GM19023 (cell line): ENCODE results near the gene PDZK1IP1.
"Not testable (repeated sequence)": the region's sequence is repeated elsewhere in the genome, so short reads cannot be mapped to it uniquely, and the experiment has no call there.

Experiments
- ATAC-seq: cut with Tn5 transposase; IDR thresholded peaks from one replicate; pipeline ENCODE4 v1.9.1; 2021; ENCODE audit warnings: mild to moderate bottlenecking, moderate library complexity; ENCODE audit not compliant: unreplicated experiment

Gene PDZK1IP1

DNA sequence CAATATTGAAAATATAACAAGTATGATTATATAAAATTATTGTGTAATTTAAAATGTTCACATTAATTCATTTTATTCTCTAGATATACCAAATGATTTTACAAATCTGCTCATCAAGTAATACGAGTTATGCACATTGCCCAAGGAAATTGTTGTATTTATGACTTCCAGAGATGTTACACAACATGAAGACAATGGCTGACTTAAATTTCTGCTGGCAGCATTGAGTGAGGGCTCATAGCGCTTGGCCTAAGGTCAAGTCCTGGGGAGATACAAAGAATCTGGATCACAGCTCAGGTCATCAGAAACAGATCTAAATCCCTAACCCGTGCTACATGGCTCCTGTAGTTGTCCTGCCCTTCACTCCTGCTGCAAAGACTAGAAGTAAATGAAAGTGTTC, 49.5 kb downstream of the PDZK1IP1 start:
- ATAC-seq, result not testable (repeated sequence)

DNA sequence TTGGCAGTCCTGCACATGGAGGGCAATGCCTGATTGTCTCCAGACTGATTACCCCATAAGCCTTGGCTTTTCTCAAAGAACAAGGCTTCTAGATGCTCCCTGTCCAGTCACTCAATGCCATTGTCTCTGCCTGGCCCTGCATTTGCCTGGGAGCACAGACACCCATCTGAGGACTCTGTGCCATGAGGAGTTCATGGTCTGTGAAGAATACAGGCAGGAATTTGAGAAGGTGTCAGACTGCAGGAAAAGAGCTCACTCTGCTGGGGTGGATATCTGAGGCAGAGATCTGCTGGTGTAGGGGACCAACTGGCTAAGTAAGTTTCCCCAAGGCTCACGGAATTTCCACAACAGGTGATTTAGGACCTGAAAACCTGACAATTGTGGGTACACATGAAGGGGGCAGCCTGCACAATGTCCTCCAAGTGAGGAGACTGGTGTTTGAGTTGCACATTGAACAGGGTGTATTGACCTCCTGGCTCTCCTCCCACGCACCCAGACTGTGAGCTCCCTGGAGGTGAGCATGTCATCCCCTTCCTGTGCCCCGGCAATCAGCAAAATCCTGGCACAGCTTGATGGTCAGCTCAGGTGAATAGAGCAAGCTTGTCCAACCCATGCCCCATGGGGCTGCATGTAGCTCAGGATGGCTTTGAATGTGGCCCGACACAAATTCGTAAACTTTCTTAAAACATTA, 51.8 kb downstream of the PDZK1IP1 start:
- ATAC-seq, result no peak

- ATAC-seq, result no peak
Measured at GRCh38 chr1:47137198-47137597, 52.6 kb downstream of the PDZK1IP1 start, which contains the start of gene CYP4A22. Gene CYP4A22 (plus strand): TSS chr1:47137441. CDS start chr1:47137486, 45 bp downstream.
